HepG2 (cell line): ENCODE measurements around the gene ZBP1. TPM values are rescaled to one million over a fixed set of nuclear protein-coding genes. Genes with fewer than 3 reads are reported as not detected.

ENCODE experiments used
- BHLHE40 ChIP-seq: IDR thresholded peaks from 2 replicates; pipeline ENCODE4 v1.6.1; 2011; ENCODE audit warnings: low read length, improper control_type of control experiment
- DMAP1 ChIP-seq: IDR thresholded peaks from 2 replicates; pipeline ENCODE4 v1.6.1; 2016
- JUND ChIP-seq: sonication (generic); formaldehyde crosslinking; IDR thresholded peaks from 2 replicates; pipeline ENCODE4 v1.8.0; 2022; ENCODE audit warnings: mild to moderate bottlenecking, missing genetic modification reagents
- MIXL1 ChIP-seq: IDR thresholded peaks from 2 replicates; pipeline ENCODE4 v1.6.1; 2016
- MTA3 ChIP-seq: sonication (generic); formaldehyde crosslinking; IDR thresholded peaks from 2 replicates; pipeline ENCODE4 v1.4.0; 2020; ENCODE audit warnings: missing genetic modification reagents
- NFIC ChIP-seq: IDR thresholded peaks from 2 replicates; pipeline ENCODE4 v1.6.1; 2012; ENCODE audit warnings: mild to moderate bottlenecking, low read length, inconsistent platforms
- ZNF530 ChIP-seq: sonication (generic); formaldehyde crosslinking; IDR thresholded peaks from 2 replicates; pipeline ENCODE4 v1.5.0; 2020; ENCODE audit warnings: low read depth, mild to moderate bottlenecking, missing genetic modification reagents
- ZNF564 ChIP-seq: sonication (generic); formaldehyde crosslinking; IDR thresholded peaks from 2 replicates; pipeline ENCODE4 v1.8.1; 2023; ENCODE audit warnings: mild to moderate bottlenecking, missing genetic modification reagents
- ZNF577 ChIP-seq: sonication (generic); formaldehyde crosslinking; IDR thresholded peaks from 2 replicates; pipeline ENCODE4 v1.4.0; 2020; ENCODE audit warnings: mild to moderate bottlenecking, low read depth, missing genetic modification reagents, borderline replicate concordance
- ZSCAN20 ChIP-seq: sonication (generic); formaldehyde crosslinking; IDR thresholded peaks from 2 replicates; pipeline ENCODE4 v1.4.0; 2020; ENCODE audit warnings: missing genetic modification reagents, mild to moderate bottlenecking, borderline replicate concordance
- polyA plus RNA-seq, 8 experiments: library from polyadenylated mRNA; depleted of rRNA in 3 of 8; stranded (reverse) in 7 of 8; unstranded in 1 of 8; fragments of >200 nt; fragmentation: Illumina TruSeq in 4 of 8; extraction: Trizol in 4 of 8; gene quantifications; 2 replicates each; pipeline versions ENCODE4 v1.2.1 to v1.2.3, GENCODE V29; 2011 to 2016; ENCODE audit warnings: low read depth in 4 of 8, missing spikeins in 1 of 8, mixed read lengths in 1 of 8; ENCODE audit not compliant: insufficient read depth in 1 of 8
- total RNA-seq, 5 experiments: library from RNA; depleted of rRNA; stranded (reverse); fragments of >200 nt; fragmentation: Illumina TruSeq; extraction: Trizol; gene quantifications; 2 replicates each; pipeline ENCODE4 v1.2.3, GENCODE V29; 2016; ENCODE audit warnings: low read depth in 1 of 5
- TF ChIP-seq, protein P1 (sequence below): sonication (generic); formaldehyde crosslinking; IDR thresholded peaks from 2 replicates; pipeline ENCODE4 v1.5.0; 2020; ENCODE audit warnings: missing genetic modification reagents
- TF ChIP-seq, protein P2 (sequence below): sonication (generic); formaldehyde crosslinking; IDR thresholded peaks from 2 replicates; pipeline ENCODE4 v1.4.0; 2020; ENCODE audit warnings: mild to moderate bottlenecking, missing genetic modification reagents, borderline replicate concordance
- TF ChIP-seq, protein P3 (sequence below): sonication (generic); formaldehyde crosslinking; IDR thresholded peaks from 2 replicates; pipeline ENCODE4 v1.8.0; 2022; ENCODE audit warnings: missing genetic modification reagents, mild to moderate bottlenecking, inconsistent platforms, borderline replicate concordance
- TF ChIP-seq, protein P4 (sequence below): sonication (generic); formaldehyde crosslinking; IDR thresholded peaks from 2 replicates; pipeline ENCODE4 v1.4.0; 2020; ENCODE audit warnings: mild to moderate bottlenecking, missing genetic modification reagents

ZBP1 gene
- total and polyA plus RNA-seq, 2 of the 13 experiments (the other 11 are each of a cell fraction or from before 2014, with no cell fraction given), result not detected

DNA sequence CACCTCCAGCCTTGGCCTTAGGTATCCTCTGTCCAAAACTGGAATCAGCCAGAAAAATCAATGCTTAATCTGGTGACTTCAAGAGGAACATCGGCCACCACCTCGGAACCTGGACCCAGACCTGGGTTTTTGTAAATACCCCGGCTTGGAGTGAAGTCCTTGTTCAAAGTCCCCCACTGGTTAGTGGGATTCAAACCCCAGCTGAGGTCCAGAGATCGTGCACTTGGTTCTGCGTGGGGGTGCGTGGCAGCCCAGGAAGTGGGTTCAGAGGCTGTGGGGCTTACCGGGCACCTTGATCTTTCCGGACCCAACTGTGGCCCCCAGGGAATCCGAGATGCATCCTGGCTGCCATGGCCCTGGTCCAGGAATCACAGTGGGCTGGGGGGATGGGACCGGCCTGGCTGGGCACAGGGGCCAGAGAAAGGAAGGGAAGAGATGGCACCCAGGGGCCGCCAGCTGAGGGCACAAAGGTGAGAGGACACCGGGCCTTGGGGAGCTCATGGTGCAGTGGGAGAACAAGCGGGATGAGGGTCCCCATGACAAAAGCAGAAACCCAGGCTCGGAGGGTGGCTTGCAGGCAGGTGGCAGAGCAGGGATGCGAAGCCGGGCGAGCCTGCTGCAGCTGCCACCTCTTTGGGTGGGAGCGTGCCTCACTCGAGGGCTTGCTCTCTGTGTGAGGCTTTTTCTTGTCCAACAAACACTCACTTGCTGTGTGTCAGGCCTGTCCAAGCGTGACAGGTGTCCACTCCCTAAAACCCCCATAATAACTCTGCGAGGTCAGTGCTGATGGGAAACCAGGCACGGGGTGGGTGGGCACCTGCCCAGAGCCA, 27.7 kb downstream of the ZBP1 start (continued):
- TF ChIP-seq ZNF564 (CRISPR knock-in tag) (no peak), NFIC (peak; percentile 77; the same call in 1 of the 2 replicates), ZSCAN20 (CRISPR knock-in tag) (no peak), DMAP1 (CRISPR knock-in tag) (no peak), ZNF530 (CRISPR knock-in tag) (no peak), JUND (CRISPR knock-in tag) (no peak), MIXL1 (CRISPR knock-in tag) (peak; percentile 46; the same call in 1 of the 2 replicates), BHLHE40 (no peak), MTA3 (CRISPR knock-in tag) (no peak), ZNF577 (CRISPR knock-in tag) (no peak)
- TF ChIP-seq, protein P1, sequence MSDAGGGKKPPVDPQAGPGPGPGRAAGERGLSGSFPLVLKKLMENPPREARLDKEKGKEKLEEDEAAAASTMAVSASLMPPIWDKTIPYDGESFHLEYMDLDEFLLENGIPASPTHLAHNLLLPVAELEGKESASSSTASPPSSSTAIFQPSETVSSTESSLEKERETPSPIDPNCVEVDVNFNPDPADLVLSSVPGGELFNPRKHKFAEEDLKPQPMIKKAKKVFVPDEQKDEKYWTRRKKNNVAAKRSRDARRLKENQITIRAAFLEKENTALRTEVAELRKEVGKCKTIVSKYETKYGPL (CRISPR knock-in tag), result no peak
- TF ChIP-seq, protein P2, sequence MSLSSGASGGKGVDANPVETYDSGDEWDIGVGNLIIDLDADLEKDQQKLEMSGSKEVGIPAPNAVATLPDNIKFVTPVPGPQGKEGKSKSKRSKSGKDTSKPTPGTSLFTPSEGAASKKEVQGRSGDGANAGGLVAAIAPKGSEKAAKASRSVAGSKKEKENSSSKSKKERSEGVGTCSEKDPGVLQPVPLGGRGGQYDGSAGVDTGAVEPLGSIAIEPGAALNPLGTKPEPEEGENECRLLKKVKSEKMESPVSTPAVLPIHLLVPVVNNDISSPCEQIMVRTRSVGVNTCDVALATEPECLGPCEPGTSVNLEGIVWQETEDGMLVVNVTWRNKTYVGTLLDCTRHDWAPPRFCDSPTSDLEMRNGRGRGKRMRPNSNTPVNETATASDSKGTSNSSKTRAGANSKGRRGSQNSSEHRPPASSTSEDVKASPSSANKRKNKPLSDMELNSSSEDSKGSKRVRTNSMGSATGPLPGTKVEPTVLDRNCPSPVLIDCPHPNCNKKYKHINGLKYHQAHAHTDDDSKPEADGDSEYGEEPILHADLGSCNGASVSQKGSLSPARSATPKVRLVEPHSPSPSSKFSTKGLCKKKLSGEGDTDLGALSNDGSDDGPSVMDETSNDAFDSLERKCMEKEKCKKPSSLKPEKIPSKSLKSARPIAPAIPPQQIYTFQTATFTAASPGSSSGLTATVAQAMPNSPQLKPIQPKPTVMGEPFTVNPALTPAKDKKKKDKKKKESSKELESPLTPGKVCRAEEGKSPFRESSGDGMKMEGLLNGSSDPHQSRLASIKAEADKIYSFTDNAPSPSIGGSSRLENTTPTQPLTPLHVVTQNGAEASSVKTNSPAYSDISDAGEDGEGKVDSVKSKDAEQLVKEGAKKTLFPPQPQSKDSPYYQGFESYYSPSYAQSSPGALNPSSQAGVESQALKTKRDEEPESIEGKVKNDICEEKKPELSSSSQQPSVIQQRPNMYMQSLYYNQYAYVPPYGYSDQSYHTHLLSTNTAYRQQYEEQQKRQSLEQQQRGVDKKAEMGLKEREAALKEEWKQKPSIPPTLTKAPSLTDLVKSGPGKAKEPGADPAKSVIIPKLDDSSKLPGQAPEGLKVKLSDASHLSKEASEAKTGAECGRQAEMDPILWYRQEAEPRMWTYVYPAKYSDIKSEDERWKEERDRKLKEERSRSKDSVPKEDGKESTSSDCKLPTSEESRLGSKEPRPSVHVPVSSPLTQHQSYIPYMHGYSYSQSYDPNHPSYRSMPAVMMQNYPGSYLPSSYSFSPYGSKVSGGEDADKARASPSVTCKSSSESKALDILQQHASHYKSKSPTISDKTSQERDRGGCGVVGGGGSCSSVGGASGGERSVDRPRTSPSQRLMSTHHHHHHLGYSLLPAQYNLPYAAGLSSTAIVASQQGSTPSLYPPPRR (CRISPR knock-in tag), result peak; percentile 80; the same call in 1 of the 2 replicates
- TF ChIP-seq, protein P3, sequence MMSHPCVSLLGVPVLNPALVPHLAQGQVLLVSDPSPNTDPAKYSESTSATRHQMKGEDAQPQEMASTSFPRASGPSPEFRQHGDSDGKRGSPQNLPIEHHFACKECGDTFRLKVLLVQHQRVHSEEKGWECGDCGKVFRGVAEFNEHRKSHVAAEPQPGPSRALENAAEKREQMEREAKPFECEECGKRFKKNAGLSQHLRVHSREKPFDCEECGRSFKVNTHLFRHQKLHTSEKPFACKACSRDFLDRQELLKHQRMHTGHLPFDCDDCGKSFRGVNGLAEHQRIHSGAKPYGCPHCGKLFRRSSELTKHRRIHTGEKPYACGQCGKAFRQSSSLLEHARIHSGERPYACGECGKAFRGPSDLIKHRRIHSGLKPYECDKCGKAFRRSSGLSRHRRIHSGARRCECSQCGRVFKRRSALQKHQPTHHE (CRISPR knock-in tag), result no peak
- TF ChIP-seq, protein P4, sequence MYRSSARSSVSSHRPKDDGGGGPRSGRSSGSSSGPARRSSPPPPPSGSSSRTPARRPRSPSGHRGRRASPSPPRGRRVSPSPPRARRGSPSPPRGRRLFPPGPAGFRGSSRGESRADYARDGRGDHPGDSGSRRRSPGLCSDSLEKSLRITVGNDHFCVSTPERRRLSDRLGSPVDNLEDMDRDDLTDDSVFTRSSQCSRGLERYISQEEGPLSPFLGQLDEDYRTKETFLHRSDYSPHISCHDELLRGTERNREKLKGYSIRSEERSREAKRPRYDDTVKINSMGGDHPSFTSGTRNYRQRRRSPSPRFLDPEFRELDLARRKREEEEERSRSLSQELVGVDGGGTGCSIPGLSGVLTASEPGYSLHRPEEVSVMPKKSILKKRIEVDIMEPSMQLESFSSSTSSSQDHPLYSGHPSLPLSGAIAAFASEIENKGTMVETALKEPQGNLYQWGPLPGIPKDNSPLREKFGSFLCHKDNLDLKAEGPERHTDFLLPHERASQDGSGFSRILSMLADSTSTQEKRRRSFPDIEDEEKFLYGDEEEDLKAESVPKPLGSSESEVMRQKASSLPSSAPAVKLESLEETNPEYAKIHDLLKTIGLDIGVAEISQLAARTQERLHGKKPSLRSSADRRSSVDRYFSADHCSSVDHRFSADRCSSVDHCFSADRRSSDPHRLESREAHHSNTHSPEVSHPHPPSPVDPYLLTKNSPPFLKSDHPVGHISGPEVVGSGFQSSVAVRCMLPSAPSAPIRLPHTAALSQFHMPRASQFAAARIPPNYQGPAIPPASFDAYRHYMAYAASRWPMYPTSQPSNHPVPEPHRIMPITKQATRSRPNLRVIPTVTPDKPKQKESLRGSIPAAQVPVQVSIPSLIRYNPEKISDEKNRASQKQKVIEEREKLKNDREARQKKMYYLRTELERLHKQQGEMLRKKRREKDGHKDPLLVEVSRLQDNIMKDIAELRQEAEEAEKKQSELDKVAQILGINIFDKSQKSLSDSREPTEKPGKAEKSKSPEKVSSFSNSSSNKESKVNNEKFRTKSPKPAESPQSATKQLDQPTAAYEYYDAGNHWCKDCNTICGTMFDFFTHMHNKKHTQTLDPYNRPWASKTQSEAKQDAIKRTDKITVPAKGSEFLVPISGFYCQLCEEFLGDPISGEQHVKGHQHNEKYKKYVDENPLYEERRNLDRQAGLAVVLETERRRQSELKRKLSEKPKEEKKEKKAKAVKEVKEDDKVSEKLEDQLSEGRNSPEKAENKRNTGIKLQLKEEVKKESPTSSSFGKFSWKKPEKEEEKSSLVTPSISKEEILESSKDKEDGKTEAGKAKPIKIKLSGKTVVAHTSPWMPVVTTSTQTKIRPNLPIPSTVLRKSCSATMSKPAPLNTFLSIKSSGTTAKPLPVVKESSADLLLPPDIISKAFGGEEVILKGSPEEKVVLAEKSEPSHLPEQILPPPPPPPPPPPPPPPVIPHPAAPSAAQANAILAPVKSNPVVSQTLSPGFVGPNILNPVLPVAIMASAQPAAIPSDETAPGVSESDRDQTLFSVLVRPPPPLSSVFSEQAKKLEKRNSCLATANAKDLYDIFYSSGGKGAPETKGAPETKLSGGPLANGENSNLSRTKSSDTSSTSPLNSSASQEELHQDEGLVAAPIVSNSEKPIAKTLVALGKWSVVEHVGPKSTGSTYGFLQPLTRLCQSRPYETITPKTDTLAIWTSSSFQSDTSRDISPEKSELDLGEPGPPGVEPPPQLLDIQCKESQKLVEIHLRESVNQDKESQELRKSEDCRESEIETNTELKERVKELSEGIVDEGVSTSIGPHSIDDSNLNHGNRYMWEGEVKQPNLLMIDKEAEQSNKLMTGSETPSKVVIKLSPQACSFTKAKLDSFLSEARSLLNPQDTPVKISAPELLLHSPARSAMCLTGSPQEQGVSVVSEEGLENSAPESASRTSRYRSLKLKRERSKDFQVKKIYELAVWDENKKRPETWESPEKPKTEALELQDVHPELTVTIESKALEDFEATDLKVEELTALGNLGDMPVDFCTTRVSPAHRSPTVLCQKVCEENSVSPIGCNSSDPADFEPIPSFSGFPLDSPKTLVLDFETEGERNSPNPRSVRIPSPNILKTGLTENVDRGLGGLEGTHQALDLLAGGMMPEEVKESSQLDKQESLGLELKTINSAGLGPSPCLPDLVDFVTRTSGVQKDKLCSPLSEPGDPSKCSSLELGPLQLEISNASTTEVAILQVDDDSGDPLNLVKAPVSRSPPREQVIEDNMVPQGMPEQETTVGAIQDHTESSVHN (CRISPR knock-in tag), result 0 out of 2 replicates have a peak, but pooled peaks have one; percentile 17
